ENCODE results near the gene HIF1AN.

- TF ChIP-seq, protein P1, sequence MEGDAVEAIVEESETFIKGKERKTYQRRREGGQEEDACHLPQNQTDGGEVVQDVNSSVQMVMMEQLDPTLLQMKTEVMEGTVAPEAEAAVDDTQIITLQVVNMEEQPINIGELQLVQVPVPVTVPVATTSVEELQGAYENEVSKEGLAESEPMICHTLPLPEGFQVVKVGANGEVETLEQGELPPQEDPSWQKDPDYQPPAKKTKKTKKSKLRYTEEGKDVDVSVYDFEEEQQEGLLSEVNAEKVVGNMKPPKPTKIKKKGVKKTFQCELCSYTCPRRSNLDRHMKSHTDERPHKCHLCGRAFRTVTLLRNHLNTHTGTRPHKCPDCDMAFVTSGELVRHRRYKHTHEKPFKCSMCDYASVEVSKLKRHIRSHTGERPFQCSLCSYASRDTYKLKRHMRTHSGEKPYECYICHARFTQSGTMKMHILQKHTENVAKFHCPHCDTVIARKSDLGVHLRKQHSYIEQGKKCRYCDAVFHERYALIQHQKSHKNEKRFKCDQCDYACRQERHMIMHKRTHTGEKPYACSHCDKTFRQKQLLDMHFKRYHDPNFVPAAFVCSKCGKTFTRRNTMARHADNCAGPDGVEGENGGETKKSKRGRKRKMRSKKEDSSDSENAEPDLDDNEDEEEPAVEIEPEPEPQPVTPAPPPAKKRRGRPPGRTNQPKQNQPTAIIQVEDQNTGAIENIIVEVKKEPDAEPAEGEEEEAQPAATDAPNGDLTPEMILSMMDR (IDR thresholded peaks at IDR 0.05; ENCODE audit: borderline replicate concordance, extremely low read depth, low read length, poor library complexity, severe bottlenecking): no peak
- no peak for TF ChIP-seq EZH2 (IDR thresholded peaks at IDR 0.05; ENCODE audit: borderline replicate concordance, low read depth, low read length, severe bottlenecking)
These were observed 34.3 kb upstream of the HIF1AN start for GRCh38 chr10:100501423-100501822.

Data from DND-41 (cell line).